Fibroblast of lung (primary cell): ENCODE measurements around the gene TPD52L1. TPM values are rescaled to one million over a fixed set of nuclear protein-coding genes. Genes with fewer than 3 reads are reported as not detected.
"Not testable (repeated sequence)": the region's sequence is repeated elsewhere in the genome, so short reads cannot be mapped to it uniquely, and the experiment has no call there.

Experiments
- DNase-seq, 2 donors: peaks; one replicate each; pipeline versions ENCODE4 v3.0.0 to v3.0.0-alpha.2; 2010; ENCODE audit warnings: low read depth in 2 of 2
- H2AFZ ChIP-seq: 2 replicates; pipeline ENCODE4 v1.5.1; 2012; ENCODE audit warnings: low read length, control low read depth, inconsistent platforms
- H3K27ac ChIP-seq: 2 replicates; pipeline ENCODE4 v1.5.1; 2011; ENCODE audit warnings: low read length, control low read depth; ENCODE audit not compliant: insufficient read depth
- H3K27me3 ChIP-seq: 2 replicates; pipeline ENCODE4 v1.5.1; 2011; ENCODE audit warnings: mild to moderate bottlenecking, low read length; ENCODE audit not compliant: control insufficient read depth, insufficient read depth
- H3K36me3 ChIP-seq: 2 replicates; pipeline ENCODE4 v1.5.1; 2011; ENCODE audit warnings: low read length; ENCODE audit not compliant: control insufficient read depth, insufficient read depth
- H3K4me1 ChIP-seq: 2 replicates; pipeline ENCODE4 v1.5.1; 2011; ENCODE audit warnings: low read length; ENCODE audit not compliant: control insufficient read depth, insufficient read depth; ENCODE audit errors: extremely low read depth
- H3K4me2 ChIP-seq: 2 replicates; pipeline ENCODE4 v1.5.1; 2011; ENCODE audit warnings: low read length, control low read depth; ENCODE audit not compliant: insufficient read depth; ENCODE audit errors: extremely low read depth
- H3K4me3 ChIP-seq, 4 experiments: fragments of 200-600 bp in 1 of 4; sonication (generic) in 1 of 4; replicated peaks in 1 of 4; 2 replicates each; pipeline ENCODE4 v1.5.1; 2011 to 2016; ENCODE audit warnings: low read length in 4 of 4, low read depth in 3 of 4, mild to moderate bottlenecking in 3 of 4, control low read depth in 2 of 4, inconsistent platforms in 1 of 4, mixed read lengths in 1 of 4; ENCODE audit not compliant: insufficient read depth in 1 of 4; ENCODE audit errors: control extremely low read depth in 1 of 4
- H3K79me2 ChIP-seq: 2 replicates; pipeline ENCODE4 v1.5.1; 2012; ENCODE audit warnings: mild to moderate bottlenecking, low read length, inconsistent platforms; ENCODE audit not compliant: control insufficient read depth, insufficient read depth
- H3K9ac ChIP-seq: 2 replicates; pipeline ENCODE4 v1.5.1; 2011; ENCODE audit warnings: mild to moderate bottlenecking, low read length, control low read depth; ENCODE audit not compliant: insufficient read depth
- H3K9me3 ChIP-seq: 2 replicates; pipeline ENCODE4 v1.5.1; 2012; ENCODE audit warnings: low read depth, low read length; ENCODE audit not compliant: control insufficient read depth, insufficient read depth
- H4K20me1 ChIP-seq: 2 replicates; pipeline ENCODE4 v1.5.1; 2011; ENCODE audit warnings: low read length; ENCODE audit not compliant: control insufficient read depth, insufficient read depth; ENCODE audit errors: extremely low read depth
- EZH2 ChIP-seq: IDR thresholded peaks from 2 replicates; pipeline ENCODE4 v1.5.1; 2012; ENCODE audit warnings: low read length, control low read depth, mild to moderate bottlenecking; ENCODE audit errors: missing control alignments
- polyA plus RNA-seq, 2 donors: library from polyadenylated mRNA; depleted of rRNA in 1 of 2; stranded (reverse) in 1 of 2; unstranded in 1 of 2; fragments of >200 nt; gene quantifications; 2 replicates each; pipeline ENCODE4 v1.2.1, GENCODE V29; 2011 to 2012; ENCODE audit warnings: missing spikeins in 1 of 2
- total RNA-seq: library from RNA; depleted of rRNA; stranded (reverse); fragments of >200 nt; gene quantifications from 2 replicates; pipeline ENCODE4 v1.2.1, GENCODE V29; 2014
- TF ChIP-seq, protein P1 (sequence below), 2 donors: IDR thresholded peaks in 1 of 2; conservative IDR thresholded peaks in 1 of 2; 1 replicate in 1 of 2; 2 replicates in 1 of 2; pipeline ENCODE4 v1.5.1; 2011 to 2012; ENCODE audit warnings: low read length in 2 of 2, control low read depth in 1 of 2, inconsistent platforms in 1 of 2, low read depth in 1 of 2, mild to moderate bottlenecking in 1 of 2

Gene TPD52L1
- total and polyA plus RNA-seq, 2 donors (not counting 1 experiment from before 2014, with no cell fraction given): 41.0 to 75.9 TPM

- no peak for TF ChIP-seq EZH2
- TF ChIP-seq, protein P1, sequence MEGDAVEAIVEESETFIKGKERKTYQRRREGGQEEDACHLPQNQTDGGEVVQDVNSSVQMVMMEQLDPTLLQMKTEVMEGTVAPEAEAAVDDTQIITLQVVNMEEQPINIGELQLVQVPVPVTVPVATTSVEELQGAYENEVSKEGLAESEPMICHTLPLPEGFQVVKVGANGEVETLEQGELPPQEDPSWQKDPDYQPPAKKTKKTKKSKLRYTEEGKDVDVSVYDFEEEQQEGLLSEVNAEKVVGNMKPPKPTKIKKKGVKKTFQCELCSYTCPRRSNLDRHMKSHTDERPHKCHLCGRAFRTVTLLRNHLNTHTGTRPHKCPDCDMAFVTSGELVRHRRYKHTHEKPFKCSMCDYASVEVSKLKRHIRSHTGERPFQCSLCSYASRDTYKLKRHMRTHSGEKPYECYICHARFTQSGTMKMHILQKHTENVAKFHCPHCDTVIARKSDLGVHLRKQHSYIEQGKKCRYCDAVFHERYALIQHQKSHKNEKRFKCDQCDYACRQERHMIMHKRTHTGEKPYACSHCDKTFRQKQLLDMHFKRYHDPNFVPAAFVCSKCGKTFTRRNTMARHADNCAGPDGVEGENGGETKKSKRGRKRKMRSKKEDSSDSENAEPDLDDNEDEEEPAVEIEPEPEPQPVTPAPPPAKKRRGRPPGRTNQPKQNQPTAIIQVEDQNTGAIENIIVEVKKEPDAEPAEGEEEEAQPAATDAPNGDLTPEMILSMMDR (conservative IDR thresholded peaks at IDR 0.05 in 1 of 2, IDR thresholded peaks at IDR 0.05 in 1 of 2; ENCODE audit: low read depth in 1 of 2, low read length in 2 of 2): no peak
- H3K27ac ChIP-seq: no peak overlapping the region
- no peak overlapping the region for H3K9ac ChIP-seq
- H3K4me3 ChIP-seq: no peak overlapping the region
- no peaks in the 10 kb centered on the region for H3K4me1 ChIP-seq
- DNase-seq: no peak
- no peaks in the 10 kb centered on the region for H3K9me3 ChIP-seq
- H3K27me3 ChIP-seq: no peaks in the 10 kb centered on the region
- H2AFZ ChIP-seq: no peak overlapping the region
- no peak overlapping the region for H3K4me2 ChIP-seq
- no peaks in the 10 kb centered on the region for H4K20me1 ChIP-seq
- H3K79me2 ChIP-seq: no peaks in the 10 kb centered on the region
- peaks cover 4% of the 10 kb centered on the region for H3K36me3 ChIP-seq
These were observed 124.3 kb downstream of the TPD52L1 start for GRCh38 chr6:125277838-125278237.

DNA sequence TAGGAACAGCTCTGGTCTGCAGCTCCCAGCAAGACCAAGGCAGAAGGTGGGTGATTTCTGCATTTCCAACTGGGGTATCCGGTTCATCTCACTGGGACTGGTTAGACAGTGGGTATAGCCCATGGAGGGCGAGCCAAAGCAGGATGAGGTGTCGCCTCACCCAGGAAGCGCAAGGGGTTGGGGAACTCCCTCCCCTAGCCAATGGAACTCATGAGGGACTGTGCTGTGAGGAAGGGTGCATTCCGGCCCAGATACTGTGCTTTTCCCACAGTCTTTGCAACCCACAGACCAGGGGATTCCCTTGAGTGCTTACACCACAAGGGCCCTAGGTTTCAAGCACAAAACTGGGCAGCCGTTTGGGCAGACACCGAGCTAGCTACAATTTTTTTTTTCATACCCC, 126.4 kb downstream of the TPD52L1 start:
- no peaks in the 10 kb centered on the region for H3K27me3 ChIP-seq
- no peak overlapping the region for H3K4me2 ChIP-seq
- no peaks in the 10 kb centered on the region for H4K20me1 ChIP-seq
- TF ChIP-seq, protein P1 (conservative IDR thresholded peaks at IDR 0.05 in 1 of 2, IDR thresholded peaks at IDR 0.05 in 1 of 2; ENCODE audit: low read depth in 1 of 2, low read length in 2 of 2): no peak
- TF ChIP-seq EZH2: no peak
- no peak overlapping the region for H3K9ac ChIP-seq
- no peak overlapping the region for H2AFZ ChIP-seq
- no peak overlapping the region for H3K4me3 ChIP-seq
- no peaks in the 10 kb centered on the region for H3K9me3 ChIP-seq
- DNase-seq: no peak
- H3K36me3 ChIP-seq: no peaks in the 10 kb centered on the region
- H3K4me1 ChIP-seq: no peaks in the 10 kb centered on the region
- no peaks in the 10 kb centered on the region for H3K79me2 ChIP-seq
- H3K27ac ChIP-seq: no peak overlapping the region

DNA sequence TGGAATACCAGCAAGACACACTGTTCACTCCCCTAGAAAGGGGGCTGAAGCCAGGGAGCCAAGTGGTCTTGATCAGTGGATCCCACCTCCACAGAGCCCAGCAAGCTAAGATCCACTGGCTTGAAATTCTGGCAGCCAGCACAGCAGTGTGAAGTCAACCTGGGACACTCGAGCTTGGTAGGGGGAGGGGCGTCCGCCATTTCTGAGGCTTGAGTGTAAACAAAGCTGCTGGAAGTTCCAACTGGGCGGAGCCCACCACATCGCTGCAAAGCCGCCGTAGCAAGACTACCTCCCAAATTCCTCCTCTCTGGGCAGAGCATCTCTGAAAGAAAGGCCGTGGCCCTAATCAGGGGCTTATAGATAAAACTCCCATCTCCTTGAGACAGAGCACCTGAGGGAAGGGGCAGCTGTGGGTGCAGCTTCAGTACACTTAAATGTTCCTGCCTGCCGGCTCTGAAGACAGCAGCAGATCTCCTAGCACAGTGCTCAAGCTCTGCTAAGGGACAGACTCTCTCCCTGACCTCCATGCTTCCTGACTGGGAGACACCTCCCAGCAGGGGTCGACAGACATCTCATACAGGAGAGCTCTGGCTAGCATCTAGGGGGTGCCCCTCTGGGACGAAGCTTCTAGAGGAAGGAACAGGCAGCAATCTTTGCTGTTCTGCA, 126.9 kb downstream of the TPD52L1 start:
- H2AFZ ChIP-seq, H3K36me3 ChIP-seq, H3K27ac ChIP-seq, H3K79me2 ChIP-seq, H3K4me1 ChIP-seq, H3K27me3 ChIP-seq, H3K9ac ChIP-seq, H3K4me2 ChIP-seq, H3K9me3 ChIP-seq, DNase-seq, H4K20me1 ChIP-seq, H3K4me3 ChIP-seq: not testable (repeated sequence)

DNA sequence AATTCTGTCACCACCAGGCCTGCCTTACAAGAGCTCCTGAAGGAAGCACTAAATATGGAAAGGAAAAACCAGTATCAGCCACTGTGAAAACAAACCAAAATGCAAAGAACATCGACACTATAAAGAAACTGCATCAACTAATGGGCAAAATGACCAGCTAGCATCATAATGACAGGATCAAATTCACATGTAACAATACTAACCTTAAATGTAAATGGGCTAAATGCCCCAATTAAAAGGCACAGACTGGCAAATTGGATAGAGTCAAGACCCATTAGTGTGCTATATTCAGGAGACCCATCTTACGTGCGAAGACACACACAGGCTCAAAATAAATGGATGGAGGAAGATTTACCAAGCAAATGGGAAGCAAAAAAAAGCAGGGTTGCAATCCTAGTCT, 128.9 kb downstream of the TPD52L1 start:
- not testable (repeated sequence) for H2AFZ ChIP-seq, DNase-seq, H3K9me3 ChIP-seq

More for the DNA sequence above, 128.9 kb downstream of the TPD52L1 start:
- H4K20me1 ChIP-seq, H3K27ac ChIP-seq, H3K4me3 ChIP-seq, H3K79me2 ChIP-seq, H3K36me3 ChIP-seq, H3K27me3 ChIP-seq, H3K4me1 ChIP-seq, H3K4me2 ChIP-seq, H3K9ac ChIP-seq: not testable (repeated sequence)
